Measurements from ENCODE around the gene PAPLN.
"Not testable (repeated sequence)": the region's sequence is repeated elsewhere in the genome, so short reads cannot be mapped to it uniquely, and the experiment has no call there.

The PAPLN gene, protein sequence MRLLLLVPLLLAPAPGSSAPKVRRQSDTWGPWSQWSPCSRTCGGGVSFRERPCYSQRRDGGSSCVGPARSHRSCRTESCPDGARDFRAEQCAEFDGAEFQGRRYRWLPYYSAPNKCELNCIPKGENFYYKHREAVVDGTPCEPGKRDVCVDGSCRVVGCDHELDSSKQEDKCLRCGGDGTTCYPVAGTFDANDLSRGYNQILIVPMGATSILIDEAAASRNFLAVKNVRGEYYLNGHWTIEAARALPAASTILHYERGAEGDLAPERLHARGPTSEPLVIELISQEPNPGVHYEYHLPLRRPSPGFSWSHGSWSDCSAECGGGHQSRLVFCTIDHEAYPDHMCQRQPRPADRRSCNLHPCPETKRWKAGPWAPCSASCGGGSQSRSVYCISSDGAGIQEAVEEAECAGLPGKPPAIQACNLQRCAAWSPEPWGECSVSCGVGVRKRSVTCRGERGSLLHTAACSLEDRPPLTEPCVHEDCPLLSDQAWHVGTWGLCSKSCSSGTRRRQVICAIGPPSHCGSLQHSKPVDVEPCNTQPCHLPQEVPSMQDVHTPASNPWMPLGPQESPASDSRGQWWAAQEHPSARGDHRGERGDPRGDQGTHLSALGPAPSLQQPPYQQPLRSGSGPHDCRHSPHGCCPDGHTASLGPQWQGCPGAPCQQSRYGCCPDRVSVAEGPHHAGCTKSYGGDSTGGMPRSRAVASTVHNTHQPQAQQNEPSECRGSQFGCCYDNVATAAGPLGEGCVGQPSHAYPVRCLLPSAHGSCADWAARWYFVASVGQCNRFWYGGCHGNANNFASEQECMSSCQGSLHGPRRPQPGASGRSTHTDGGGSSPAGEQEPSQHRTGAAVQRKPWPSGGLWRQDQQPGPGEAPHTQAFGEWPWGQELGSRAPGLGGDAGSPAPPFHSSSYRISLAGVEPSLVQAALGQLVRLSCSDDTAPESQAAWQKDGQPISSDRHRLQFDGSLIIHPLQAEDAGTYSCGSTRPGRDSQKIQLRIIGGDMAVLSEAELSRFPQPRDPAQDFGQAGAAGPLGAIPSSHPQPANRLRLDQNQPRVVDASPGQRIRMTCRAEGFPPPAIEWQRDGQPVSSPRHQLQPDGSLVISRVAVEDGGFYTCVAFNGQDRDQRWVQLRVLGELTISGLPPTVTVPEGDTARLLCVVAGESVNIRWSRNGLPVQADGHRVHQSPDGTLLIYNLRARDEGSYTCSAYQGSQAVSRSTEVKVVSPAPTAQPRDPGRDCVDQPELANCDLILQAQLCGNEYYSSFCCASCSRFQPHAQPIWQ

GRCh38 chr14:73237219-73237785, at the start of gene PAPLN:
Gene PAPLN (plus strand): TSS chr14:73237506. CDS start chr14:73239779, 2,273 bp downstream.
- DNase-seq: no peak

DNA sequence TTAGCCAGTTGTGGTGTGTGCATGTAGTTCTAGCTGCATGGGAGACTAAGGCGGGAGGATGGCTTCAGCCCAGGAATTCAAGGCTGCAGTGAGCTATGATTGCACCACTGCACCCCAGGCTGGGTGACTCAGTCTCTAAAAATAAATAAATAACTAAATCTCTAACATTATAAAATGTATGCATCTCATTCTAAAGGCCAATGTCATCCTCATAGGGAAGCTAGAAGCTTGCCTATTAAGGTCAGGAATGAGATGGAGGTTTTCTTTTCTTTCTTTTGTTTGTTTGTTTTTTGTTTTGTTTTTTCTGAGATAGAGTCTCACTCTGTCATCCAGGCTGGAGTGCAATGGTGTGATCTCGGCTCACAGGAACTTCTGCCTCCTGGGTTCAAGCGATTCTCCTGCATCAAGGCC, 48.8 kb upstream of the PAPLN start:
- DNase-seq: no peak

DNA sequence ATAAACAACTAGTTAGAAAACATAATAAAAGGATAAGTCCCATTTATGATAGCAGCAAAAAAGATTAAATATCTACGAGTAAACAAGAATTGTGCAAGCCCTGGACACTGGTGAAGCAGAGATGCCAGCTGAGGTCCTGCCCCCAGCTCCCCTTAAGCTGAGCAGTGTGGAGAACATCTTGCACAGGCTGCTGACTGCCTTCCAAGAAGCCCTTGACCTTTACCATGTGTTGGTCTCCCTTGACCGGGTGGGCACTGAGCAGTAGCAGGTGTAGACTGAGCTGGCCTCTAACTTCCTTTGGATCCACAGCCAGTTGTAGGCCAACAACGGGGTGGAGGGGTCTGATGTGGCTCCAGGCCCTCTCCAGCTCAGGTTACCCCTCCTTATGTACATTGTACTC, 47.7 kb upstream of the PAPLN start:
- no peak for DNase-seq

DNA sequence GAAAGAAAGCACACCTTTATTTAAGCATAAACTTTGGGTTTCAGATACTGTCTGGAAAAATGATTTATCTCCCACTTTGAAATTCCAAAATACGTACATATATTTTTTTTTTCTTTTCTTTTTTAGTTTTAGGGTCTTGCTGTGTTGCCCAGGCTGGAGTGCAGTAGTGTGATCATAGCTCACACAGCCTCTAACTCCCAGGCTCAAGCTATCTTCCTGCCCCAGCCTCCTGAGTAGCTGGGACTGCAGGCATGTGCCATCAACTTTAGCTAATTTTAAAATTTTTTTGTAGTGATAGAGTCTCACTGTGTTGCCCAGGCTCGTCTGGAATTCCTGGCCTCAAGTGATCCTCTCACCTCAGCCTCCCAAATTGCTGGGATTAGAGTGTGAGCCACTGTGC, 45.9 kb upstream of the PAPLN start:
- DNase-seq: no peak

- DNase-seq: not testable (repeated sequence)
These were observed 43.0 kb upstream of the PAPLN start for GRCh38 chr14:73194306-73194705.

DNA sequence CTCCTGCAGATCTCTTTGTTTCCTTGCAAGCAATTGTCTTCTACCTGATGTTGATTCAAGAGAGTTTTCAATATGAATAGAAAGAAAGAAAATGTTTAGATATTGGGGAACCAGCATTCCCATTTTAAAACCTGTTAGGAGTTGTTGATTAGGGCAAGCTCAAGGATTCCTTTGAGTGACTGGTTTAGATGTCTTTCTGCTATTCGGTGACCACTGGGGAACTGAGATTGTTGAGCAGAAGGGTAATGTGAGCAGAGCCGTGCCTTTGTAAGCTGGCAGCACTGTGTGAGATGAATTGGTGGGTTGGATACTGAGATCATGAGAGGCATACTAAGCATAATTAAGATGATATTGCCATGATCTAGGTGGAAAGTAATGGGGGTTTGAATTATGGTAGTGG, 39.1 kb upstream of the PAPLN start:
- no peak for DNase-seq

GRCh38 chr14:73203527-73203926, 33.8 kb upstream of the PAPLN start:
- DNase-seq: no peak

DNA sequence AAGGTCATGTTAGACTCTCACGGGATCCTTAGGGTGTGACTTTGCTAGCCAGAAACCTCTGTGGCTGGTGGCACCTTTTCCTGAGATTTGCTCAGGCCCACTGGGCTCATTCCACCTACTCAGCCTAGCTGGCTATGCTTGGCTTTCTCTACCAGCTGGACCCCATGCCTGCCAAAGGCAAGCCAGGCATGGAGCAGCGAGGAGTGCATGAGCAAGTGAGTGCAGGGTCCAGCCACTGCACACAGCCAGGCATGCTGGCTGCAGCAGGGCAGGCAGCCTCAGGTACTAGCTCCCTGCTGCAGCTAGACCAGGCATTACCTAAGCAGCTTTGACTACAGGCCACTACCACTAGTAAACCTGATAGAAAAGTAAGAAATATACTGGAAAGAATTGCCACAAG, 29.7 kb upstream of the PAPLN start:
- no peak for DNase-seq

- no peak for DNase-seq
These were observed 28.9 kb upstream of the PAPLN start for GRCh38 chr14:73208390-73208789.

DNA sequence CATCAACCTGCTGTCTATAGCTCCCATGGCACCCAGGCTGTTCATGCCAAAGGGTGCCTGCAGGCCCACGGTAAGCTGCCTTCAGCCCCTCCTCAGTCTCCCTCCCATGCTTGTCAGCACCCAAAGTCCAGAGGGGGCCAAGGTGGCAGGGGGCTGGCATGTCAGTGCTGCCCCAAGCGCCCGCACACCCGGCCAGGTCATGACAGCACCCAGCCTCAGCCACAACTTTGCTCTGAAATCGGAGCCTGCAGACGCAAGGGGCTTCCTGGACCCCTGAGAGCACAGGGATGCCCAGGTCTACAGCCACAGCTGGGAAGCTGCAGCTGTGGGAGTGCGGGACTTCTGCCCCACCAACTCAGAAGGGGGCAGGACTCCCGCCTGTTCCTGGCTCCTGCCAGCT, 28.5 kb upstream of the PAPLN start:
- DNase-seq: no peak

DNA sequence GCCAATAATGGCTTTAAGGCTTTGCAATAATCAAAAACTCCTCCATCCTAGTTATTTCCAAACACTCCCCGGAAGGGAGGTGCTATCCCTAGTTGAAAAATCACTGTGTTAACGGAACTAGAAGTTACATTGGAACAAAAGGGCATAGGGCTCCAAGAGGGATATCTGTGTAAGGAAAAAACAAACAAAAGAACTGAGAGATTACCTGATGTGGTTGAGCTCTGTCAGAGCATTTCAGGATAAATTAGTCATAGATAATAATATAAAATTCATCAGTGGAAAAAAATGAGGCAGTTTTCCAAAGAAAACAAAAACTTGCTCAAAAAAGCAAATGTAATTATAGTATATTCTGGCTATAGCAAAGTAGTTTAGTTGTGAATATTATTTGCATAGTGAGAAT, 27.4 kb upstream of the PAPLN start:
- DNase-seq: no peak

GRCh38 chr14:73211251-73212040, 25.9 kb upstream of the PAPLN start:
- DNase-seq: no peak

DNA sequence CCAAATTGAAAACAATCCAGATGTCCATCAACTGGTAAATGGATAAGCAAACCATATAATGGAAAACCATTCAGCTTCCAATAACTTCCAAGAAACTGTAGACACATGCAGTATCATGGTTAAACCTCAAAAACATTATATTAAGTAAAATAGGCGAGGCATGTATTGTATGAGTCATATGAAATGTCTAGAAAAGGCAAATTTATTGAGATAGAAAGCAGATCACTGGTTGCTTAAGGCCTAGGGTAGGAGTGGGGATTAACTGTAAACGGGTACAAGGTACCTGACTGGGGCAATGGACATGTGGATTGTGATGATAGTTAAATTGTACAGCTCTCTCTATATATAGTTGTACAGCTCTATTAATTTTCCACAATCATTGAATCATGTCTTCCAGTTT, 21.3 kb upstream of the PAPLN start:
- no peak for DNase-seq

- no peak for DNase-seq
These were observed 19.9 kb upstream of the PAPLN start for GRCh38 chr14:73217411-73217810.

GRCh38 chr14:73220061-73220460, 17.2 kb upstream of the PAPLN start:
- DNase-seq: peak in 1 of 2 experiments; percentile 13

DNA sequence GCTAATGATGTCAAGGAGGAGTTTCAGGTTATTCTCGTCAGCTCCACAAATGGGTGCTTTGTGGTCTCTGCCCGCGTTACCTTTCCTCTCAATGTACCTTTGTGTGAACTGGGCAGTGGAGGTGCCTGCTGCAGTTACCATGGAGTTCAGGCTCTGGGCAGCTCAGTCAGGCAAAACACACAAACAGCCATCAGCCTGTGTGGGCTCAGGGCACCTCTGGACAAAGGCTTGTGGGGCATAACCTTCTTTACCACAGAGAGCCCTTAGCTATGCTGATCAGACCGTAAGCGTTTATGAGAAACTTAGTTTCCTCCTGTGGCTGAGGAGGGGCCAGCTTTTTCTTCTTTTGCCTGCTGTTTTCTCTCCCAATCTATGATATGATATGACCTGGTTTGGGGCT, 16.7 kb upstream of the PAPLN start:
- DNase-seq: no peak

- no peak for DNase-seq
These were observed 15.4 kb upstream of the PAPLN start for GRCh38 chr14:73221945-73222344.

DNA sequence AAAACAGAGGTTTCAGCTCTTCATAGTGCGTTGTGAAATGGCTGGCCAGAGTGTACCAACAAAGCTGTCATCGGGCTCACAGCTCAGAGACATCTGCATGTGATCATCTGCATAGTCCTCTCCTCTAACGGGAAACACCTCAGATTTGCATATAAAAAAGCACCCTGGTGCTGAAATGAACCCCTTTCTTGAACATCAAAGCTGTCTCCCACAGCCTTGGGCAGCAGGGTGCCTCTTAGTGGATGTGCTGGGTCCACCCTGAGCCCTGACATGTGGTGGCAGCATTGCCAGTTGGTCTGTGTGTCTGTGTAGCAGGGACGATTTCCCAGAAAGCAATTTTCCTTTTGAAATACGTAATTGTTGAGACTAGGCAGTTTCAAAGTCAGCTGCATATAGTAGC, 14.3 kb upstream of the PAPLN start:
- no peak for DNase-seq

DNA sequence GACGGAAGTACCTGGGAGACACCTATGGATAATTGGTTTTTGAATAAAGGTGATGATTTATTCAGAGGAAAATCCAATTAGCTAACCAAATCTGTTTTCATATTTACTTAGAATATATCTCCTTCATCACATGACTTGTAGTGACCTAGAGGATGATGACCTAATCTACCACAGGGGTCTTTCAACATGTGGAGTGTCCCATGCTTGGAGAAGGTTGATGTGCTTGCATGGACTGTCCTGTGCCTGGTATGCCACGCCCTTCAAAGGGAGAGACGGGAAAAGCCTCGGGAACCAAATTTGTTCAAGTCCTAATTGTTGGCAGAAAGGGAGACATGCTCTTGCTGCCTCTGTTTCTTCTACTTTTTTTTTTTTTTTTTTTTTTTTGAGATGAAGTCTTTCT, 11.8 kb upstream of the PAPLN start:
- no peak for DNase-seq

GRCh38 chr14:73227812-73228781, 9.2 kb upstream of the PAPLN start:
- DNase-seq: peak; percentile 62 to 86

DNA sequence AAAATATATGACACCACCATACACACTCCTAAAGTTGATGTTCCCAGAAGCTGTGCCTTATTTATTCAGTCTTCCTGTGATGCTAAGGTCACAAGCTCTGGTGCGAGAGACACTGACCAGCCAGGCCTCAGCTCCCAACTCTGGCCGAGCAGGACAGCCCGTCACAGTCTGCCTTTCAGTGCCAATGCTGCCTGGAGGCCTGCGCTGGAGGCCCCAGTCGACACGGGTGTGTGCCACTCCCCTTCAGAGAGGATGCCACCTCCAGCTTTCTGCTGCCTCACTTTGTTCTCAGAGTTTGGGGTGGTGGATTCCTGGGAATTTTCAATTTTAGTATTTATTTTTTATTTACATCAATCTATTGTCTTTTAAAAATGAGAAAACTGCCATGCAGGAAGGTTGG, 7.3 kb upstream of the PAPLN start:
- DNase-seq: no peak
